HG03460 (cell line): ENCODE data around the gene TAF1.
"Not testable (repeated sequence)": the region's sequence is repeated elsewhere in the genome, so short reads cannot be mapped to it uniquely, and the experiment has no call there.

Experiments
- ATAC-seq: cut with Tn5 transposase; IDR thresholded peaks from one replicate; pipeline ENCODE4 v1.9.1; 2021; ENCODE audit not compliant: unreplicated experiment

TAF1 gene, protein sequence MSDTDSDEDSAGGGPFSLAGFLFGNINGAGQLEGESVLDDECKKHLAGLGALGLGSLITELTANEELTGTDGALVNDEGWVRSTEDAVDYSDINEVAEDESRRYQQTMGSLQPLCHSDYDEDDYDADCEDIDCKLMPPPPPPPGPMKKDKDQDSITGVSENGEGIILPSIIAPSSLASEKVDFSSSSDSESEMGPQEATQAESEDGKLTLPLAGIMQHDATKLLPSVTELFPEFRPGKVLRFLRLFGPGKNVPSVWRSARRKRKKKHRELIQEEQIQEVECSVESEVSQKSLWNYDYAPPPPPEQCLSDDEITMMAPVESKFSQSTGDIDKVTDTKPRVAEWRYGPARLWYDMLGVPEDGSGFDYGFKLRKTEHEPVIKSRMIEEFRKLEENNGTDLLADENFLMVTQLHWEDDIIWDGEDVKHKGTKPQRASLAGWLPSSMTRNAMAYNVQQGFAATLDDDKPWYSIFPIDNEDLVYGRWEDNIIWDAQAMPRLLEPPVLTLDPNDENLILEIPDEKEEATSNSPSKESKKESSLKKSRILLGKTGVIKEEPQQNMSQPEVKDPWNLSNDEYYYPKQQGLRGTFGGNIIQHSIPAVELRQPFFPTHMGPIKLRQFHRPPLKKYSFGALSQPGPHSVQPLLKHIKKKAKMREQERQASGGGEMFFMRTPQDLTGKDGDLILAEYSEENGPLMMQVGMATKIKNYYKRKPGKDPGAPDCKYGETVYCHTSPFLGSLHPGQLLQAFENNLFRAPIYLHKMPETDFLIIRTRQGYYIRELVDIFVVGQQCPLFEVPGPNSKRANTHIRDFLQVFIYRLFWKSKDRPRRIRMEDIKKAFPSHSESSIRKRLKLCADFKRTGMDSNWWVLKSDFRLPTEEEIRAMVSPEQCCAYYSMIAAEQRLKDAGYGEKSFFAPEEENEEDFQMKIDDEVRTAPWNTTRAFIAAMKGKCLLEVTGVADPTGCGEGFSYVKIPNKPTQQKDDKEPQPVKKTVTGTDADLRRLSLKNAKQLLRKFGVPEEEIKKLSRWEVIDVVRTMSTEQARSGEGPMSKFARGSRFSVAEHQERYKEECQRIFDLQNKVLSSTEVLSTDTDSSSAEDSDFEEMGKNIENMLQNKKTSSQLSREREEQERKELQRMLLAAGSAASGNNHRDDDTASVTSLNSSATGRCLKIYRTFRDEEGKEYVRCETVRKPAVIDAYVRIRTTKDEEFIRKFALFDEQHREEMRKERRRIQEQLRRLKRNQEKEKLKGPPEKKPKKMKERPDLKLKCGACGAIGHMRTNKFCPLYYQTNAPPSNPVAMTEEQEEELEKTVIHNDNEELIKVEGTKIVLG (N-terminal part only)

DNA sequence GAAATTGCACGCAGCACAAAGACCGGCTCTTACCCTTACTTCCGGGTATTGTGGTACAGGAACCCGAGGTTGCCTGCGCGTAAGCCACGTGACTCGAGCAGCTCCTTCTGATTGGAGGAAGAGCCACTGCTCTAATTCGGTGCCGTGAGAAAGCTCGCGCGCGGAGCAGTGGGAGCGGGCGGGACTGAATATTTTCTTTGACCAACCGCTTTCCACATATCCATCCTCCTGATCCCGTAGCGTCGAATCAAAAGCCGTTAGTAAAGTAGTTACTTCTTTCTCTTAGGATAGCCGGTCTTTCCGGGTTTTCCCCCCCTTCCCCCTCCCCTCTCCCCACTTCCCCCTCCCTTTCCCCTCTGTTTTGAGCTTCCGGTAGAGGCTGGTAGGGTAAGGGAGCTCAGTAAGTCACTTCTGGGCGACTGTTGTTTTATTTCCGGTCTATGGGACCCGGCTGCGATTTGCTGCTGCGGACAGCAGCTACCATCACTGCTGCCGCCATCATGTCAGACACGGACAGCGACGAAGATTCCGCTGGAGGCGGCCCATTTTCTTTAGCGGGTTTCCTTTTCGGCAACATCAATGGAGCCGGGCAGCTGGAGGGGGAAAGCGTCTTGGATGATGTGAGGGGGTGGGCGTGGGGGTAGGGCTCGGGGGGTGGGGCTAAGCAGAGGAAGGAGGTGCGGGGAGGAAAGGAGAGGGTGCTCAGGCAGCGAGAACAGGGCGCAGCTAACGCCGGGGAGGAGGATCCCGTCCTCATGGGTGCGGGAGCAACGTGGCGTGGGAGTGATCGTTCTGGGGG is at the start of gene TAF1:
TAF1 (plus strand) TSS at position 483 of the 799 bp plus-strand sequence; CDS start at position 501, 18 bp downstream.
- ATAC-seq = peak; percentile 93

DNA sequence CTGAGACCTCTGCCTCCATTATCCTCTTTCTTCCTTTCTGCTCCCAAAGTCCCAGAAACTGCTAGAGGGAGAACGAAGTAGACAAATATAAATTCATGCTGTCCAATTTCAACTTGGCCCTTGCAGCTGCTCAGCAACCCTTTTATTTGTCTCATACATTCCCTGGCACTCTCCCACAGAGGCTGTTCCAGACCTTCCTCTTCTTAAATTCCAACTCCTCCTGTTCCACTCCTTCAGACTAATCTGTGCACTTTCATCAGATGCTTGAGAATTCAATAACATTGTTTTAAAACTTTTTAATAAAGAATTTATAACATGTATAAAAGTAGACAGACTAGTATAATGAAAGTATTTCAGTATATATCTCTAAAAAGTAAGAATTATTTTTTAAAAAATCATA is 49.2 kb upstream of the TAF1 start:
- ATAC-seq = not testable (repeated sequence)

DNA sequence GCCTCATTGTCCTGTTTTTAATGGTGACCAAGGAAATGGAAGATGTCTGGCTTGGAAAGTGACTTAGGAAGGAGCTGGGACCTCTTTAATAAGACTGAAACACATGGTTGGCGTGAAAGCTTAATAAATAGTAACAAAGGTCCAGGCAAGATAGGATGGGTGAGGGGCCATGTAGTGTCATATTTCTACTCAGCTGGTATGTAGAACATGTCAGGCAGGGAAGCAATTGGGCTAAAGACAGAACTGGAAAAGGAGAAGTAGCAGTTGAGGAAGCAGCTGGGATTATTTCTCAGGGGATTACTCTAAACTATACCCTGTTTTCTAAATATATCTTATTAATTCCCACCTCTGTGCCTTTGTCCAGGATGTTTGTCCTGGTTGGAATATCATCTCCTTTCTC is 46.0 kb upstream of the TAF1 start:
- no peak for ATAC-seq

DNA sequence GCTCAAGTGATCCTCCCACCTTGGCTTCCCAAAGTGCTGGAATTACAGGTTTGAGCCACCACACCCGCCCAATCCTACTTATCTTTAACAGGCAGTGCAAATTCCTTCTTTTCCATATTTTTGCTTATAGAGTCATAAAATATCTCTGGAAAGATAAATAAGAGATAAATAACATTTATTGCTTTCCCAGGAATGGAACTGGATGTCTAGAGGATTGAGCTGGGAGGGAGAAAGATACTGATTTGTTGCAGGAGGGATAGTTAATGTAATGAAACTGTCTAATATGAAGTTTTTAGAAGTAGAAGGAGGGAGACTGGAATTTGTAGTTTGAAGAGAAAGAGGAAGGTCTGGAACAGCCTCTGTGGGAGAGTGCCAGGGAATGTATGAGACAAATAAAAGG is 44.4 kb upstream of the TAF1 start:
- ATAC-seq = no peak

DNA sequence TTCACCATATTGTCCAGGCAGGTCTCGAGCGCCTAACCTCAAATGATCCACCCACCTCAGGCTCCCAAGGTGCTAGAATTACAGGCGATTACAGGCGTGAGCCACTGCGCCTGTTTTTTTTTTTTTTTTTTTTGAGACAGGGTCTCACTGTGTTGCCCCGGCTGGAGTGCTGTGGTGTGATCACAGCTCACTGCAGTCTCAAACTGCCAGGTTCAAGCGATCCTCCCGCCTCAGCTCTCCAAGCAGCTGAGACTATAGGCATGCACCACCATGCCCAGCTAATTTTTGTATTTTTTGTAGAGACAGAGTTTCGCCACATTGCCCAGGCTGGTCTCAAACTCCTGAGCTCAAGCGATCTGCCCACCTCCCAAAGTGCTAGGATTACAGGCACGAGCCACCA is 41.7 kb upstream of the TAF1 start:
- not testable (repeated sequence) for ATAC-seq

DNA sequence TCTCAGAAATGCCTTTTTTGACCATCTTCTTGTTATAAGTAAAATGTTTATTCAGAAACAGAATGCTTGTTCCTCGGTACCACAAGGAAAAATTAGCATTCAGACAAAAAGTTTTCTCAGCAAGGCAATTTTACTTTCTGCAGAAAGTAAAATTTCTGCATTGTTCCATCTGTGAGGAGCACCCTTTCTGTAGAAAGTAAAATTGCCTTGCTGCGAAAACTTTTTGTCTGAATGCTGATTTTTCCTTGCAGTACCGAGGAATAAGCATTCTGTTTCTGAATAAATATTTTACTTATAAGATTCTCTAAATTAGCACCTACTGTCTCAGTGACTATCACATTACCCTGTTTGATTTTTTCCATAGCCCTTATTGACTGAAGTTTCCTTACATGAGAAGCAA is 39.8 kb upstream of the TAF1 start:
- ATAC-seq = no peak

DNA sequence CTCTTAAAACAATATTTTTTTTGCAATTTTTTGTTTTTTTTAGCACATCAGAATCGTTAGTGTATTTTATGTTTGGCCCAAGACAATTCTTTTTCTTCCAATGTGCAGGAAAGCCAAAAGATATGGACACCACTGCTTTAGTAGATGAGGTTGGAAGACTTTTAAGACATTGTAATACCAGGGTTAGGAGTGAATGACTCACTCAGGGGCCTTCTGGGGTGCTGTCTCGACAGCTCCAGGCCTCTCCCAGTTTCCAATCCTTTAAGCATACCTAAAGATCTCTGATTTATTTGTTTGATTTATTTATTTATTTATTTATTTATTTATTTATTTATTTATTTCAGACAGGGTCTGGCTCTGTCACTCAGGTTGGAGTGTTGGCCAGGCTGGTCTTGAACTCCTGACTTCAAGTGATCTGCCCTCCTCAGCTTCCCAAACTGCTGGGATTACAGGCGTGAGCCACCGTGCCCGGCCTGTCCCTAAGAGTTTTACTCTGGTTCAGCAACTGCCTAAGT is 16.9 kb upstream of the TAF1 start:
- ATAC-seq = not testable (repeated sequence)

DNA sequence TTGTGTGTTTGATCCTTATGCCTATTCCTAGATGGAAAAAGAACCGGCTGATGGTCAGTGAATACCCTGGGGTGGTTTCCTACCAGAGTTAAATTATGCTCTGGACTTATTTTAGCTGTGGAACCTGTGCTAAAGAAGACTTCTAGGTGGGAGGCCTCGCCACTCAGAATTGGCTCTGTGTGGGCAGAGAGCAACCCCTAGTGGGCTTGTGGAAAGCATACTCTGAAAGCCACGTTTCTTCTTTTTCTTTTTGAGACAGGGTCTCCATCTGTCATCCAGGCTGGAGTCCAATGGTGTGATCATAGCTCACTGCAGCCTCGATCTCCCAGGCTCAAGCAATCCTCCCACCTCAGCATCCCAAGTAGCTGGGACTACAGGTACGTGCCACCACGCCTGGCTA is 16.3 kb upstream of the TAF1 start:
- ATAC-seq = not testable (repeated sequence)

DNA sequence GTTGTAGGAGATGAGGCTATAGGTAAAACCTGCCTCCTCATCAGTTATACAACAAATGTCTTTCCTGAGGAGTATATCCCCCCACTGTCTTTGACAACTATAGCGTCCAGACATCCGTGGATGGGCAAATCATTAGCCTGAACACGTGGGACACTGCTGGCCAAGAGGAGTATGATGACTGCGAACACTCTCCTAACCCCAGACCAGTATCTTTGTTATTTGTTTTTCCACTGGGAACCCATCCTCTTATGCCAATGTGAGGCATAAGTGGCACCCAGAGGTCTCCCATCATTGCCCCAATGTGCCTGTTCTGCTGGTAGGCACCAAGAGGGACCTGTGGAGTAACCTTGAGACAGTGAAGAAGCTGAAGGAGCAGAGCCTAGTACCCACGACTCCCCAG is 13.7 kb upstream of the TAF1 start:
- not testable (repeated sequence) for ATAC-seq

DNA sequence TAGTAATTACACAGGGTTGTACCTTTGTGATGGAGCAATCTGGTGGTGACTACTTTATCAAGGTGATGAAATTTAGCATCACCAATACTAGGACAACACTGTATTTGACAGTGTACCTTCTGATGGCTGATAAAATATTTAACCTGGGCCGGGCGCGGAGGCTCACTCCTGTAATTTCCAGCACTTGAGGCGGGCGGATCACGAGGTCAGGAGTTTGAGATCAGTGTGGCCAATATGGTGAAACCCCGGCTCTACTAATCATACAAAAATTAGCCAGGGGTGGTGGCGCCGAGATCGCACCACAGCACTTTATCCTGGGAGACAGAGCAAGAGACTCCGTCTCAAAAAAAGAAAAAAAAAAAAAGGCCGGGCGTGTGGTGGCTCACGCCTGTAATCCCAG is 1.9 kb upstream of the TAF1 start:
- no peak for ATAC-seq

DNA sequence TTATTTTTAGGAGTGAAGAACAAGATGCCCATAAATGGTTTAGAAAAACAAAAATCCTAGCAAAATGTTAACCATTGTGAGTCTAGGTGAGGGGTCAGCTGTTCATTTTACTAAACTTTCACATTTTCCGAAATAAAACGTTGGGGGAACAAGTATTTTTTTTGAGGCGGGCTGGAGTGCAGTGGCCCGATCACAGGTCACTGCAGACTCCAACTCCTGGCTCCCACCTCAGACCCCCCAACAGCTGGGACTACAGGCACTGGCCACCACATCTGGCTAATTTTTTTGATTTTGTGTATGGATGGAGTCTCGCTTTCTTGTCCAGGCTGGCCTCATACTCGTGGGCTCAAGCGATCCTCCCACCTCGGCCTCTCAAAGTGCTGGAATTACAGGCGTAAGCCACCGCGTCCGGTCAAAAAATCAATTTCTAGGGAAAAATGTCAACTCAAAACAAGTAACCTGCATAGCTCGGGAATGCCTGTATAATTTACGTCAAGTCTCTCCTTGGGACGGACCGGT is 742 bp upstream of the TAF1 start:
- ATAC-seq = no peak

DNA sequence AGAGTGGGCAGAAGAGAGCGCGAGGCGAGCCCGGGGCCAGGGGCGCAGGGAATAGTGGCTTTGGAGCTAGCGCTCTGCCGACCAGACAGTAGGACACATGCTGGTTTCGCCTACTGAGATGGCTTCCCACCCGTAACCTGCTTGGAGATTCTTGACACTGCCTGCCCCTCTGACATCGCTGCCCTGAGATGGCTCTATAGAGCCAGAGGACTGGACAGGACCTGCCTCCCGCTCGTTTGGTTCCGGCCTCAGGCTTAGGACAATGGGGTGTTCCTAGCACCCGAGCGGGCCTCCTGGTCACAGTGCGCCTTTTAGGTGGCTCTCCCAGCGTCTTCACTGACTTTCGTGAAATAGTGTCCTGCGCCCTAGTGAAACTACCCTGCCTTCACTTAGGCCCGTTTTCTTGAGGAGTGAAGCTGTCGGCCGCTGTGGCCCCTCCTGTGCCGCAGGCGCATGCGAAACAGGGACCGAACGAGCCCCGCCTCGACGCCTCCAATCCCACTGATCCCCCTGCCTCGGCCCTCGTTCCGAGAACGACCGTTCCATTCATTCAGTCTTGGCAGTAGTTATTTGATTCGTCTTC is 608 bp downstream of the TAF1 start:
- peak; percentile 5 for ATAC-seq

DNA sequence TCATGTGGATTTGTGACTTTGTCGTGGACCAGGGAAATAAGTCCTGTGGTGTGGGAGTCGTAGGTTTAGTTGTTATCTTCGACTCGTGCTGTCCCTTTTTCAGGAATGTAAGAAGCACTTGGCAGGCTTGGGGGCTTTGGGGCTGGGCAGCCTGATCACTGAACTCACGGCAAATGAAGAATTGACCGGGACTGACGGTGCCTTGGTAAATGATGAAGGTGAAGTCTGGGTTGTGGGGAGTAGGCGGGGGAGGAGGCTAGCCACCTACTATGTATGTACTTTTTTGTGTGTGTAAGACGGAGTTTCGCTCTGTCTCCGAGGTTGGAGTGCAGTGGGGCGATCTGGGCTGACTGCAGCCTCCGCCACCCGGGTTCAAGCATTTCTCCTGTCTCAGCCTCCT is 1.2 kb downstream of the TAF1 start:
- ATAC-seq = no peak

DNA sequence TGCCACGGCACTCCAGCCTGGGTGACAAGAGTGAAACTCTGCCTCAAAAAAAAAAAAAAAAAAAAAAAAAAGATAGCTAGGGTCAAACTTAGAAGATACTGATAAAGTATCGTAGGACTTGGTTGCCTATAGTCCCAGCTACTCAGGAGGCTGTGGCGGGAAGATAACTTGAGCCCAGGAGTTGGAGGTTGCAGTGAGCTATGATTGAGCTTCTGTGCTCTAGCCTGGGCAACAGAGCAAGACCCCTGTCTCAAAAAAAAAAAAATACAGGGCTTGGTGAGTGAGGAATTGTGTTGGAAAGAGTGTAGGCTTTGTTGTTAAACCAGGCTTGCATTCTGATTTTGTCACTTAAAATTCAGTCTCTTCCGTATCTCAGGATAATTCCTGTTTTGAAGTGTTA is 6.2 kb downstream of the TAF1 start:
- ATAC-seq = no peak

DNA sequence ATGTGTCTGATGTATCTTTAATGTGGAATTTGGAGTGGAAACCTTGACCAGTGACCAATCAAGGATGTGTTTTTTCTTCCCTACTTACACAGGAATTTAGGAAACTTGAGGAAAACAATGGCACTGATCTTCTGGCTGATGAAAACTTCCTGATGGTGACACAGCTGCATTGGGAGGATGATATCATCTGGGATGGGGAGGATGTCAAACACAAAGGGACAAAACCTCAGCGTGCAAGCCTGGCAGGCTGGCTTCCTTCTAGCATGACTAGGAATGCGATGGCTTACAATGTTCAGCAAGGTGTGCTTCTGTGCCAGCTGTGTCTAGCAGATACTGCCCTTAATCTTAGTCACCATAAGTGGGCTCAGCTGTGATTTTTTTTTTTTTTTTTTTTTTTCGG is 12.6 kb downstream of the TAF1 start:
- ATAC-seq = no peak

DNA sequence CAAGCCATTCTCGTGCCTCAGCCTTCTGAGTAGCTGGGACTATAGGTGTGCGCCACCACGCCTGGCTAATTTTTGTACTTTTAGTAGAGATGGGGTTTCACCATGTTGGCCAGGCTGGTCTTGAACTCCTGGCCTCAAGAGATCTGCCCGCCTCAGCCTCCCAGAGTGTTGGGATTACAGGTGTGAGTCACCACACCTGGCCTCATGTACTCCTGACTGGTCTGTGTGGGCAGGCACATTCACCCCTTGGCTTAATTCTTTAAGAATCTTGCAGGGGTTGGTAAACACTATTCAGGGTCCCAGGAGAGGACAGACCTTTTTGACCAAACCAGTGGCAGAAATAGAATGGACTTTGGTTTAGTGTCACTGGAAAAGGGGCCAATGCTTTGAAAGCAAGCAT is 25.6 kb downstream of the TAF1 start:
- ATAC-seq = not testable (repeated sequence)

DNA sequence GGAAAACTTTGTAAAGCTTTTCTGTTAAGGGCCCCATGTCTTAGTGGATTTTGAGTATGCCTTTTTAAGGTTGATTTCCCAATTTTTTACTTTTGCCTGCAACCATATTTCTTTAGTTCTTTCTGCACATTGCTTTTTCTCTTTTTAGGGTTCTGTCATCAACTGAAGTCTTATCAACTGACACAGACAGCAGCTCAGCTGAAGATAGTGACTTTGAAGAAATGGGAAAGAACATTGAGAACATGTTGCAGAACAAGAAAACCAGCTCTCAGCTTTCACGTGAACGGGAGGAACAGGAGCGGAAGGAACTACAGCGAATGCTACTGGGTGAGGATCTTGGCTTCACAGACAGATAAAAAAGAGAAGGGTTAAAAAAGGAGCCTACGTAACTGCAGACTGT is 27.8 kb downstream of the TAF1 start:
- ATAC-seq = no peak

DNA sequence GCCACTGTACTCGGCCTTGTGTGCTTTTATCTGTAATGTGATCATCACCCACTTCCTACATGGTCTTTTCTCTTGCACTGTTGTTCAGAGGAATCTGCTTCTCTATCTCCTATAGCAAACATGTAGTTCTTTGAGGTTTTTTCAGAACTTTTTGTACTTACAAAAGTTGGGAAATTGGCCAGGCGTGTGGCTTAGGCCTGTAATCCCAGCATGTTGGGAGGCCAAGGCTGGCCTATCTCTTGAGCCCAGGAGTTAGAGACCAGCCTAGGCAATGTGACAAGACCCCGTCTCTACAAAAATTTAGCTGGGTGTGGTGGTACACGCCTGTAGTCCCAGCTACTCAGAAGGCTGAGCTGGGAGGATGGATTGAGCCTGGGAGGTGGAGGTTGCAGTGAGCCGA is 30.4 kb downstream of the TAF1 start:
- ATAC-seq = no peak

DNA sequence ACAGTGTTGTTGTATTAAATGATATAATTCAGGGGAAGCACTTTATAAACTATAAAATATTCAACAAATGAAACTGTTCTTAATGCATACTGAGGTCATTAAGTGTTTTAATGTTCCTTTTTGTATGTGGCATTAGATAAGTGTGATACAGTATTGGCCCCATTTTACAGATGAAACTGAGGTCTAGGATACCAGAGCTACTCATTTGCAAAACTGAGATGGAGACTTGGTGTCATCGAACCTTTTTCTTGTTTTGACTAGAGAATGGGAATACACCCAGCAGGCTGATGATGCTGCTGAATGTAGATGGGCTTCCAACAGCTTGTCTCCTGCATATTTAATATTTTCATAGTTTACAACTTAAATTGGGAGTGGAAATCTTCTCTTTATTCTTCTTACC is 34.6 kb downstream of the TAF1 start:
- ATAC-seq = no peak

DNA sequence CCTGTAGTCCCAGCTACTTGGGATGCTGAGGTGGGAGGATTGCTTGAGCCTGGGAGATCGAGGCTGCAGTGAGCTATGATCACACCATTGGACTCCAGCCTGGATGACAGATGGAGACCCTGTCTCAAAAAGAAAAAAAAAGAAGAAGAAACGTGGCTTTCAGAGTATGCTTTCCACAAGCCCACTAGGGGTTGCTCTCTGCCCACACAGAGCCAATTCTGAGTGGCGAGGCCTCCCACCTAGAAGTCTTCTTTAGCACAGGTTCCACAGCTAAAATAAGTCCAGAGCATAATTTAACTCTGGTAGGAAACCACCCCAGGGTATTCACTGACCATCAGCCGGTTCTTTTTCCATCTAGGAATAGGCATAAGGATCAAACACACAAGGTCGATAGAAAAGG is 50.1 kb downstream of the TAF1 start:
- not testable (repeated sequence) for ATAC-seq
